ENCODE measurements around the gene DMD.

Gene DMD

GRCh38 chrX:31706466-31706865, 1504.9 kb downstream of the DMD start:
- Histone ChIP-seq H3K9me3 (no peaks in the 10 kb centered on the region), H3K4me1 (no peaks in the 10 kb centered on the region), H3K27me3 (no peaks in the 10 kb centered on the region), H3K36me3 (no peaks in the 10 kb centered on the region), H3K4me3 (ENCODE audit: low read depth, low read length) (no peak overlapping the region)
- no peak for DNase-seq
- no peak for TF ChIP-seq CTCF (IDR thresholded peaks at IDR 0.05; ENCODE audit: low read depth, low read length)

GRCh38 chrX:31705816-31706215, 1505.5 kb downstream of the DMD start:
- no peaks in the 10 kb centered on the region for H3K4me1 ChIP-seq
- no peaks in the 10 kb centered on the region for H3K36me3 ChIP-seq
- no peaks in the 10 kb centered on the region for H3K9me3 ChIP-seq
- no peak for DNase-seq
- H3K4me3 ChIP-seq (ENCODE audit: low read depth, low read length), result no peak overlapping the region
- H3K27me3 ChIP-seq, result no peaks in the 10 kb centered on the region
- TF ChIP-seq CTCF (IDR thresholded peaks at IDR 0.05; ENCODE audit: low read depth, low read length), result no peak

DNA sequence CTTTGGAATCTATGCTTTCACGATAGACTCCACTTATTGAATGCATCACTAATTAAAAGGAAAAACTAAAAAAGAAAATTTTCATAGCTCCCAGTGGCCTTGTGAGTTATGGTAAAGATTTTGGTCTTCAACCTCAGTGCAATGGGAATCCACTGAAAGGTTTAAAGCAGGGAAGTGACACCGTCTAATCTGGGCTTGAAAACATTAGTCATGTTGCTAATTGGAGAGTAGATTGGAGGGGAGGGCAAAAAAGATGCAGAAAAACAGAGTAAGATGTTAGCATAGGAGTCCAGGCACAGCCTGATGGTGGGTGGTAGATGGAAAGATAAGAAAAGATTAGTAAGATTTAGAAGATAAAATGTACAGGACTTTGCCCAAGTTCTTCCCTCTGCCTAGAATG, 1506.4 kb downstream of the DMD start:
- H3K4me1 ChIP-seq, result no peaks in the 10 kb centered on the region
- DNase-seq, result no peak
- no peaks in the 10 kb centered on the region for H3K36me3 ChIP-seq
- no peaks in the 10 kb centered on the region for H3K27me3 ChIP-seq
- no peak overlapping the region for H3K4me3 ChIP-seq (ENCODE audit: low read depth, low read length)
- no peak for TF ChIP-seq CTCF (IDR thresholded peaks at IDR 0.05; ENCODE audit: low read depth, low read length)
- no peaks in the 10 kb centered on the region for H3K9me3 ChIP-seq

DNA sequence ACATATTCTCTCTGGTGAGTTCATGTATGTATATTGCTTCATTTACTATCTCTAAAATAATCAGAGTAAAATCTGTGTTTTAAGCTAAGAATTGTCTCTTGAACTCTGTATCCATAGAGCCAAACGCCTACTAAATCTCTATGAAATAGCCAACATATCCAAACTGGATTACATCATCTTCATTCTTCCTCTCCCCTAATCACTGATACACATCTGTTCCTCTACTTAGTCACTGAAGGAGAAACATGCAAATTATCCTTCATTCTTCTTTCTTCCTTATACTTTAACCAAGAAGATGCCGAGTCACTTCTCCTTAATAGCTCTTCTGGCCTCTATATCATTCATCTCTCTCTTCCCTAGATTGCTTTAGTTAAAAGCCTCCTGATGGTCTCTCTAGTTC, 1509.1 kb downstream of the DMD start:
- Histone ChIP-seq H3K4me1 (no peaks in the 10 kb centered on the region), H3K4me3 (ENCODE audit: low read depth, low read length) (no peak overlapping the region), H3K9me3 (no peaks in the 10 kb centered on the region), H3K36me3 (no peaks in the 10 kb centered on the region), H3K27me3 (no peaks in the 10 kb centered on the region)
- DNase-seq, result no peak
- no peak for TF ChIP-seq CTCF (IDR thresholded peaks at IDR 0.05; ENCODE audit: low read depth, low read length)

DNA sequence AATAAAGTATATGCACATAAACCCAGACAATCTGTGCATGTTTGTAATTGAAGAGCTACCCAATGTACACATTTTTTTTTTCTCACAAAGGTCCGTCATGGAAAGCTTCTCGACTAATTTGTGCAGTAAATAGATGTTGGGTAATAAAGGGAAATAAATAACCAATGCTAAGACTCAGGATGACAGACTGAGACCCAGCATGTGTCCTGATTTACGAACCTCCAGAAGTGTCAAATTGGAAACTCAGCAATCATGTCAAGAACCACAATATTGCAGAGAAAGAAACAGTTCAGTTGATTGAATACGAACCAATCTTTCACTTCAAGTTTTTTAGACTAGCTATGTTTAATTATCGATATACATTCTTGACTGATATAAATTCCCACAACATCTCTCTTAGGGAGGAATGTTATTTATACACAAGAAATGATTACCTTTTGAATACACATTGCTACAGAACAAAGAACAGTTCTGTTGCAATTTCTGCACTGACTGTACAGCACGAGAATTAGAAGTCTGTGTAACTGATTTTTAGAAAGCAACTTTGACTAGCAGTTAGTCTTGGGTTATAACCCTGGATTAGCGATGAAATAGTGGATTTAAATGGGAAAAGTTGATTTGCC, 1513.9 kb downstream of the DMD start:
- no peak for DNase-seq
- no peak for TF ChIP-seq CTCF (IDR thresholded peaks at IDR 0.05; ENCODE audit: low read depth, low read length)
- no peaks in the 10 kb centered on the region for H3K4me1 ChIP-seq
- no peaks in the 10 kb centered on the region for H3K36me3 ChIP-seq
- no peak overlapping the region for H3K4me3 ChIP-seq (ENCODE audit: low read depth, low read length)
- H3K9me3 ChIP-seq, result no peaks in the 10 kb centered on the region
- no peaks in the 10 kb centered on the region for H3K27me3 ChIP-seq

GRCh38 chrX:31679861-31680260, 1531.5 kb downstream of the DMD start:
- H3K4me1 ChIP-seq, result no peaks in the 10 kb centered on the region
- no peaks in the 10 kb centered on the region for H3K27me3 ChIP-seq
- DNase-seq, result peak; percentile 17
- no peaks in the 10 kb centered on the region for H3K36me3 ChIP-seq
- no peak overlapping the region for H3K4me3 ChIP-seq (ENCODE audit: low read depth, low read length)
- no peaks in the 10 kb centered on the region for H3K9me3 ChIP-seq
- no peak for TF ChIP-seq CTCF (IDR thresholded peaks at IDR 0.05; ENCODE audit: low read depth, low read length)

Data from BE2C (cell line).